H1 (cell line): Measurements from ENCODE around the gene PPP1R7.

Experiments
- CHD2 ChIP-seq: IDR thresholded peaks from 2 replicates; pipeline ENCODE4 v1.6.1; 2012; ENCODE audit warnings: low read length, improper control_type of control experiment
- CTCF ChIP-seq, 3 experiments: IDR thresholded peaks; 1 replicate in 2 of 3; 2 replicates in 1 of 3; pipeline versions ENCODE4 v1.5.1 to v1.6.1; 2011; ENCODE audit warnings: low read length in 3 of 3, mild to moderate bottlenecking in 3 of 3, inconsistent platforms in 2 of 3, low read depth in 1 of 3, moderate library complexity in 1 of 3; ENCODE audit not compliant: insufficient read depth in 1 of 3; ENCODE audit errors: control extremely low read depth in 1 of 3
- HDAC6 ChIP-seq: IDR thresholded peaks from one replicate; pipeline ENCODE4 v1.7.1; 2012; ENCODE audit warnings: low read depth, mild to moderate bottlenecking, inconsistent platforms, low read length, moderate library complexity
- KDM5A ChIP-seq: fragments of 200-600 bp; IDR thresholded peaks from 2 replicates; pipeline ENCODE4 v1.7.1; 2012; ENCODE audit warnings: mild to moderate bottlenecking, low read length, inconsistent platforms, mixed read lengths
- POLR2A ChIP-seq, 2 experiments: IDR thresholded peaks; 1 replicate in 1 of 2; 2 replicates in 1 of 2; pipeline ENCODE4 v1.6.1; 2011; ENCODE audit warnings: low read depth in 2 of 2, low read length in 2 of 2, mild to moderate bottlenecking in 2 of 2; ENCODE audit errors: control extremely low read depth in 1 of 2
- RBBP5 ChIP-seq: IDR thresholded peaks from 2 replicates; pipeline ENCODE4 v1.7.1; 2012; ENCODE audit warnings: low read depth, mild to moderate bottlenecking, inconsistent platforms, low read length, moderate library complexity, borderline replicate concordance
- RFX5 ChIP-seq: IDR thresholded peaks from 2 replicates; pipeline ENCODE4 v1.6.1; 2011; ENCODE audit warnings: low read depth, low read length, improper control_type of control experiment, borderline replicate concordance
- RXRA ChIP-seq: IDR thresholded peaks from 2 replicates; pipeline ENCODE4 v1.6.1; 2011; ENCODE audit warnings: low read depth, mild to moderate bottlenecking, low read length, moderate library complexity; ENCODE audit not compliant: insufficient read depth
- SRF ChIP-seq: IDR thresholded peaks from 2 replicates; pipeline ENCODE4 v1.6.1; 2011; ENCODE audit warnings: mild to moderate bottlenecking, low read depth, low read length, moderate library complexity
- YY1 ChIP-seq: IDR thresholded peaks from 2 replicates; pipeline ENCODE4 v1.6.1; 2011; ENCODE audit warnings: low read depth, mild to moderate bottlenecking, low read length

- TF ChIP-seq CTCF (IDR thresholded peaks at IDR 0.05; ENCODE audit: control extremely low read depth in 1 of 3, insufficient read depth in 1 of 3, low read depth in 1 of 3, low read length in 3 of 3) (no peak), POLR2A (IDR thresholded peaks at IDR 0.05; ENCODE audit: control extremely low read depth in 1 of 2, low read depth in 2 of 2, low read length in 2 of 2) (no peak), RXRA (no peak), CHD2 (no peak), RBBP5 (no peak), RFX5 (no peak), SRF (no peak), HDAC6 (no peak), KDM5A (no peak), YY1 (no peak)
These were observed 32.4 kb downstream of the PPP1R7 start for GRCh38 chr2:241182531-241183133.
